Nephron (organoid): ENCODE results near the gene CDH12.
"Not testable (repeated sequence)": the region's sequence is repeated elsewhere in the genome, so short reads cannot be mapped to it uniquely, and the experiment has no call there.

Source experiments
- H3K27ac Mint-ChIP-seq, 3 experiments: 2 replicates each; pipeline ENCODE4 v1.8.0; 2020; ENCODE audit warnings: mixed read lengths in 3 of 3, mild to moderate bottlenecking in 2 of 3, moderate library complexity in 1 of 3
- H3K27me3 Mint-ChIP-seq: 2 replicates; pipeline ENCODE4 v1.8.0; 2021; ENCODE audit warnings: low read depth, mild to moderate bottlenecking, moderate library complexity, mixed read lengths
- H3K36me3 Mint-ChIP-seq: 2 replicates; pipeline ENCODE4 v1.8.0; 2020; ENCODE audit warnings: low read depth, mixed read lengths
- H3K4me1 Mint-ChIP-seq: 2 replicates; pipeline ENCODE4 v1.8.0; 2020; ENCODE audit warnings: mixed read lengths
- H3K4me3 Mint-ChIP-seq, 3 experiments: 2 replicates each; pipeline ENCODE4 v1.8.0; 2020; ENCODE audit warnings: mild to moderate bottlenecking in 3 of 3, mixed read lengths in 3 of 3, moderate library complexity in 2 of 3
- H3K9me3 Mint-ChIP-seq: 2 replicates; pipeline ENCODE4 v1.8.0; 2020; ENCODE audit warnings: mixed read lengths
- TF ChIP-seq, protein P1 (sequence below), 3 experiments: fragments of 200-600 bp; sonication (generic); IDR thresholded peaks; one replicate each; pipeline ENCODE4 v1.5.0; 2021; ENCODE audit warnings: antibody characterized with exemption in 3 of 3; ENCODE audit not compliant: unreplicated experiment in 3 of 3

CDH12 gene

DNA sequence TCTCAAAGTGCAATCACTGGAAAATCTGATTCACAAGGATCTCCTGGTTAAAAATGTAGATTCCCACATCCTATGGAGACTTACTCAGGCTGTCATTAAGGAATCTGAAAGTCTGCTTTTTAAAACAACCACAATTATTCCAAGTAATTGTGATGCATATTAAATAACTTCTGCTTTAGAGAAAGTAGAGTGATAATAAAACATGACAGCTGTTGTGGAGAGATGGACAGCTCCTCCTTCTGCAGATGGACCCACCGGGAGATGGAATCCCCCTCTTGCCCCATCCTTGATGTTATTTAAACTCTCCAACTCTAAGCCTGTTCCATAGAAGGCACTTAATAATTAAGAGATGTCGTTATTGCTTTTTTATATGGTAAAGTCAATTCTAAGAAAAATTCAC is 802.2 kb downstream of the CDH12 start:
- Mint-ChIP-seq H3K27ac (peak overlapping the region in 1 of 3 experiments; percentile 45), H3K36me3 (no peaks in the 10 kb centered on the region), H3K27me3 (no peaks in the 10 kb centered on the region), H3K9me3 (no peaks in the 10 kb centered on the region), H3K4me1 (peaks cover 10% of the 10 kb centered on the region), H3K4me3 (no peak overlapping the region)
- TF ChIP-seq, protein P1, sequence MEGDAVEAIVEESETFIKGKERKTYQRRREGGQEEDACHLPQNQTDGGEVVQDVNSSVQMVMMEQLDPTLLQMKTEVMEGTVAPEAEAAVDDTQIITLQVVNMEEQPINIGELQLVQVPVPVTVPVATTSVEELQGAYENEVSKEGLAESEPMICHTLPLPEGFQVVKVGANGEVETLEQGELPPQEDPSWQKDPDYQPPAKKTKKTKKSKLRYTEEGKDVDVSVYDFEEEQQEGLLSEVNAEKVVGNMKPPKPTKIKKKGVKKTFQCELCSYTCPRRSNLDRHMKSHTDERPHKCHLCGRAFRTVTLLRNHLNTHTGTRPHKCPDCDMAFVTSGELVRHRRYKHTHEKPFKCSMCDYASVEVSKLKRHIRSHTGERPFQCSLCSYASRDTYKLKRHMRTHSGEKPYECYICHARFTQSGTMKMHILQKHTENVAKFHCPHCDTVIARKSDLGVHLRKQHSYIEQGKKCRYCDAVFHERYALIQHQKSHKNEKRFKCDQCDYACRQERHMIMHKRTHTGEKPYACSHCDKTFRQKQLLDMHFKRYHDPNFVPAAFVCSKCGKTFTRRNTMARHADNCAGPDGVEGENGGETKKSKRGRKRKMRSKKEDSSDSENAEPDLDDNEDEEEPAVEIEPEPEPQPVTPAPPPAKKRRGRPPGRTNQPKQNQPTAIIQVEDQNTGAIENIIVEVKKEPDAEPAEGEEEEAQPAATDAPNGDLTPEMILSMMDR (IDR thresholded peaks at IDR 0.05; ENCODE audit: unreplicated experiment in 3 of 3): no peak

- Mint-ChIP-seq H3K4me3 (no peak overlapping the region), H3K36me3 (no peaks in the 10 kb centered on the region), H3K27ac (no peak overlapping the region), H3K4me1 (no peaks in the 10 kb centered on the region), H3K9me3 (peaks cover 3% of the 10 kb centered on the region), H3K27me3 (no peaks in the 10 kb centered on the region)
- TF ChIP-seq, protein P1 (IDR thresholded peaks at IDR 0.05; ENCODE audit: unreplicated experiment in 3 of 3): no peak
Observed at GRCh38 chr5:22044229-22044628, 808.9 kb downstream of the CDH12 start.

- Mint-ChIP-seq H3K9me3 (peaks cover 6% of the 10 kb centered on the region), H3K27me3 (no peaks in the 10 kb centered on the region), H3K36me3 (no peaks in the 10 kb centered on the region), H3K4me1 (peaks cover 10% of the 10 kb centered on the region), H3K4me3 (no peak overlapping the region), H3K27ac (no peak overlapping the region)
- TF ChIP-seq, protein P1 (IDR thresholded peaks at IDR 0.05; ENCODE audit: unreplicated experiment in 3 of 3): no peak
Observed at GRCh38 chr5:22036061-22036460, 817.1 kb downstream of the CDH12 start.

DNA sequence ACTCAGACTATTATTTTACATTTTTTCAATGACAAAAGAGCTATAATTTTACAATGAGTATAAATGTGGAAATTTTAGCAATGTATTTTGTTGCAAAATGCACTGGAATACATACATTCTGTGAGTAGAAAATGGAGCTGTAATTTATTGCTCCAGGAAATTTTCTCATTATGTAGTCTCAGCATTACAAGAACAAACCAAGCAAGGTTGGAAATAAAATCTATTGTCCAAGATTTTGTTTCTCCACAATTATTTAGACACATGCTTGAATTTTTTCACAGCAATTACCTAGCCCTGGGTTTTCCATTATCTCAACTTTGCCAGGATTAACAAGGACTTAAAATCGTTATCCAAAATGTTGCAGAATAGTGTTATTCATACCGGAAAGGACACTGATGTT is 820.1 kb downstream of the CDH12 start:
- Mint-ChIP-seq H3K4me1 (peaks cover 10% of the 10 kb centered on the region), H3K4me3 (no peak overlapping the region), H3K9me3 (peaks cover 5% of the 10 kb centered on the region), H3K27ac (no peak overlapping the region), H3K36me3 (no peaks in the 10 kb centered on the region), H3K27me3 (no peaks in the 10 kb centered on the region)
- TF ChIP-seq, protein P1 (IDR thresholded peaks at IDR 0.05; ENCODE audit: unreplicated experiment in 3 of 3): no peak

GRCh38 chr5:22023784-22024183 is 829.4 kb downstream of the CDH12 start:
- H3K4me3 Mint-ChIP-seq: no peak overlapping the region
- H3K36me3 Mint-ChIP-seq: no peaks in the 10 kb centered on the region
- peaks cover 2% of the 10 kb centered on the region for H3K9me3 Mint-ChIP-seq
- H3K27me3 Mint-ChIP-seq: no peaks in the 10 kb centered on the region
- no peak overlapping the region for H3K27ac Mint-ChIP-seq
- no peaks in the 10 kb centered on the region for H3K4me1 Mint-ChIP-seq
- TF ChIP-seq, protein P1 (IDR thresholded peaks at IDR 0.05; ENCODE audit: unreplicated experiment in 3 of 3): no peak

DNA sequence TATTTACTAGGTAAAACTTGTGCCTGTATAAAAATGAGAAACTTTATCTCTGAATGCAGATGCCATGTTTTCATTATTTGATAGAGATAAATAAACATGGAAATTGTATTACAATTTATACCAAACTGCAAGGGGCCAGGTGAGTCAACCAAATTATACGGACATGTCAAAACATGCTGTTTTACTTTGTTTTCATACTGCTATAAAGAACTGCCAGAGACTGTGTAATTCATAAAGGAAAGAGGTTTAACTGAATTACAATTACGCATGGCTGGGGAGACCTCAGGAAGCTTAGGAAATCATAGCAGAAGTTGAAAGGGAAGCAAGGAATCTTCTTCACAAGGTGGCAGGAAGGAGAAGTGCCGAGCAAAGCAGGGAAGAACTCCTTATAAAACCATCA is 840.3 kb downstream of the CDH12 start:
- not testable (repeated sequence) for H3K27ac Mint-ChIP-seq, H3K9me3 Mint-ChIP-seq, H3K4me1 Mint-ChIP-seq, H3K4me3 Mint-ChIP-seq, H3K27me3 Mint-ChIP-seq, H3K36me3 Mint-ChIP-seq

DNA sequence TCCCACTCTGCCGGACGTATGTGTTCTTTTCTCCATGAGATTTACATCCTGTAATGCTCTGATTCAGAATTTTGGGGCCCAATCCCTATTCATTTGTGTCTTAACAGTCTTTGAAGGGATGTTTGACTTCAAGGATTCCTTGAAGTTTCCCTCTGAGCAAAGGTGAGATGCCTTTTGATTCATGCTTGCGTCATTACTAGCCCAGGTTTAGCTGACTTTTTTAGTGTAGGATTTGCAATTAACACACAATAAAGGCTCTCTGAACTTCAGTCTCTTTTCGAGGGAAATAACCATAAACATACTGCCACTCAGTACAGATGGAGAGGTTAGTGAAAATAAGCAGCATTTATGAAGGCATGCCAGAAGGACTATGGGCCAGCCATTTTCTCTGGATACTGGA is 842.3 kb downstream of the CDH12 start:
- H3K27me3 Mint-ChIP-seq, H3K9me3 Mint-ChIP-seq, H3K36me3 Mint-ChIP-seq, H3K4me3 Mint-ChIP-seq, H3K27ac Mint-ChIP-seq, H3K4me1 Mint-ChIP-seq: not testable (repeated sequence)

DNA sequence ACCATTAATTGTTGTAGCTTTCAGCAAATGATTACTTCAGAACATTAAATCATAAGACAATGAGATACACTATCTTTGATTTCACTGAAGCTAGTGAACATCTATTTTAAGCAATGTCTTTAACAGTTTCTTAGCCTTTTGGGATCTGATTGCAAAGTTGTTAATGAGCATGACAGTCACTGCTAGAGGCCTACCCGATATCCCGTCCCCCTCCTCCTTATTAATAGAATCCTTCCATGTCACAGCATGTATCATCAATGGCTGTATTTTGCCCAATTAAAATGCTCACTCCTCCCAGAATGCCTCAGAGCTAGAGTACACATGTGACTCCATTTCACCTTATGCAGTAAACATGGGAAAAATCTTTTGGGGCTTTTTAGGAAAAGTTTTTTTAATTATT is 852.0 kb downstream of the CDH12 start:
- not testable (repeated sequence) for H3K4me1 Mint-ChIP-seq, H3K4me3 Mint-ChIP-seq, H3K9me3 Mint-ChIP-seq, H3K27ac Mint-ChIP-seq, H3K27me3 Mint-ChIP-seq, H3K36me3 Mint-ChIP-seq

DNA sequence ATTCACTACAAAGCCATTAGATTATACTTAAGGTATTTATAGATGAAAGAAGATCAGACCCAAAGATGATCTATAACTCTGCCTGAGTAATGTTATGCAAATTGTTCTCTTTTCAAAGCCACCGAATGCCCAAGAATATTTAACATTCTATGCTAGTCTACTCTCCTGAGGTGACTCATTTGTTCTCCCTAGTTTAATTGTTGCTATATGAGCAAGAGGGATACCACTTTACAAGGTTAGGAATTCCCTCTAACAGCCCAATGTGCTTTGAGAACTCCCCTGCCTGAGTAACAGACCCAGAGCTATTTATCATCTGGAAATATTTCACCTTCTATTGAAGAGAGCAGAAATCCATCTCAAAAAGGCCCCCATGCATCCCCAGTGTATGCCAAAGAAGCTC is 867.3 kb downstream of the CDH12 start:
- not testable (repeated sequence) for H3K4me1 Mint-ChIP-seq, H3K36me3 Mint-ChIP-seq, H3K9me3 Mint-ChIP-seq, H3K27ac Mint-ChIP-seq, H3K27me3 Mint-ChIP-seq, H3K4me3 Mint-ChIP-seq

- H3K27me3 Mint-ChIP-seq, H3K4me1 Mint-ChIP-seq, H3K9me3 Mint-ChIP-seq, H3K27ac Mint-ChIP-seq, H3K4me3 Mint-ChIP-seq, H3K36me3 Mint-ChIP-seq: not testable (repeated sequence)
Observed at GRCh38 chr5:21951571-21951970, 901.6 kb downstream of the CDH12 start.
